ENCODE results near the gene PLPP1.

PLPP1 gene

DNA sequence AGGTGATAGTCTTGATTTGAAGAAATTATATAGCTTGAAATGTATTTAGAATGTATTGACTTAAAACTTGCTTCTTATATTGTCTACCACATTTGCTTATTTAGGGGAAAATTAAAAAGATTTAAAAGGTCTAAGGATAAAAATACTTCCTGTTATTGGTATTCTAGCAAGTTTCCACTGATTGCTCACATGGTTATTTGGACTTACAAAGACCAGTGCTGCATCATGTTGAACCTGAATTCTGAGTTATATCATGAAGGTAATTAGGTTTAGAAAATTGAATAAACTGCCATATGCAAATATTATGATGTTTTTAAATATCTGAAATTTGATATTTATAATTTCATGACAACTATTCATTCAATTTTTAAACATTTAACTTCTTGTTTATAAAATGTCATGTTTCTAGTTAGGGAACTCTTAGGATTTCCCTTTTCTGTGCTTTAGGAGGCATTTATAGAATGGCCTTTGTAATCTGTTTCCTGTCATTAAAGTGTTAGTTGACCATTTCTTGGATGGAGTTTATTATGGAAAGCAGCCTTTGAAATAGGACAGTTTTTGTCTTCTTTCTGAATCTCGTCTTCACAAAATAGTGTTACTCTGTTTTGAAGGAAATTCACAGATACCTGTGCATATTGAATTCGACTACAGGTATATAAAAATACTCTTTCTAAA, 141.1 kb downstream of the PLPP1 start:
- no peak for DNase-seq

GRCh38 chr5:55392669-55393068, 142.1 kb downstream of the PLPP1 start:
- DNase-seq: no peak

DNA sequence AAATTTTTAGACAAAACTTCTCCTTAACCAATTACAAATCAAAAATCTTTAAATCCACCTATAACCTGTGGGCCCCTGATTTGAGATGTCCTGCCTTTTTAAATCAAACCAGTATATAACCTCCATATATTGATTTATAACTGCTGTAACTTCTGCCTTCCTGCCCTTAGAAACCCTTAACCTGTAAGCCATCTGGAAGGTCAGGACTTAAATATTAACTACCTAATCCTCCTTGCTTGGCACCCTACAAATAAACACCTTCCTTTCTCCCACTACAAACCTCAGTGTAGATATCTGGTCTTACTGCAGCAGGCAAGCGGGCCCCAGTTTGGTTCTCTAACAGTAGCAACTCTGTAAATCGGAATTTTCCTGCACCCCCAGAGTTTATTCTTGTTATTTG, 143.1 kb downstream of the PLPP1 start:
- DNase-seq: no peak

DNA sequence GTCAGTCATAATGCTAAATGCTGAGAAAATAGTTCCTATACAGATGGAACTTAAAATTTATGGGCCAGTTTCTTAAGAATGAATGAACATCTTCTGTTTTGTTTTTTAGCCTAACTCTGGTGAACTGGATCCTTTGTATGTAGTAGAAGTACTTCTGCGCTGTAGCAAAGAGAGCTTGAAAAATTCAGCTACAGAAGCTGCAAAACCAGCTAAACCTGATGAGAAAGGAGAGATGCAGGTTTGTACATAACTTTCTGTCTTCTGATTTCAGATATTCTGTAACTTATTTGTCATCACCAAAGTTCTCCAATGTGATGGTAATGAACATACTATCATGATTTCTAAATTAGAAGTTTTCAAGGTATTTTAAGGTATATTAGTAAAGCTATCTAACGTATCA, 146.9 kb downstream of the PLPP1 start:
- no peak for DNase-seq

DNA sequence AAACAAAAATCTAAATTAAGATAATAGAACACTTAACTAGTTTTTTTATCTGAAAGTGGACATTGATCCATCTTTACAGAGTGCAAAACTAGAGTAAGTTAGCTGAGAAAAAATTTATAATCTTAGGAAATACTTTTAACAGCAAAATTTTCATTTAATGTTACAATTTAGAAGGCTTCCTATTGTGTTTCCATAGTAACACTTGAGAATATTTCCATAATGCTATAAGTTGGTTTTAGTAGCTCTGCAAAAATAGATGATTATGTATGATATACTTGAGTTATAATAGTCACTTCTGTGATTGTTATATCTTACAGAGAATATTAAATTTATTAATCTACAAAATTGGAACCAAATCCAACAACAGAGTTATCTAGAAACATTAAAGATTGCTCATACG, 148.4 kb downstream of the PLPP1 start:
- no peak for DNase-seq

GRCh38 chr5:55385846-55386245, 148.9 kb downstream of the PLPP1 start:
- no peak for DNase-seq

DNA sequence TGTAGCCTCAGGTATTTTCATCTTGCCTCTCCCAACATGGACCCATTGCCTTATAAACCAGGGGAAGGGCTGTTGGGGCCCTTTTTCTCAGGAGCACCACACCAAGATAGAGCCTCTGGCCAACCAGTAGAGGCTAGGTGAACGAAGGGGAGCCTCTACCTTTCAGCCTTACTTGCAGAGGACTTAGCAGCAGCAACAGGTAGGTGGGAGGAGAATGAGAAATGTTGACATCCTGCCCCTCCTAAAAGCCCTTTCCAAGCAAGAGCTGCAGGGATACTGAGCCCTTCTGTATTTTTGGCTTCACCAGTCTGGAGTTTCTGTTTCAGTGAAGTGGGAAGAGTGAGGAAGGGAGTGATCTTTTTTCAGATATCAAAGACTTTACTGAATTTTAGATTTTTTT, 149.5 kb downstream of the PLPP1 start:
- no peak for DNase-seq

GRCh38 chr5:55384072-55384471, 150.7 kb downstream of the PLPP1 start:
- DNase-seq: no peak

DNA sequence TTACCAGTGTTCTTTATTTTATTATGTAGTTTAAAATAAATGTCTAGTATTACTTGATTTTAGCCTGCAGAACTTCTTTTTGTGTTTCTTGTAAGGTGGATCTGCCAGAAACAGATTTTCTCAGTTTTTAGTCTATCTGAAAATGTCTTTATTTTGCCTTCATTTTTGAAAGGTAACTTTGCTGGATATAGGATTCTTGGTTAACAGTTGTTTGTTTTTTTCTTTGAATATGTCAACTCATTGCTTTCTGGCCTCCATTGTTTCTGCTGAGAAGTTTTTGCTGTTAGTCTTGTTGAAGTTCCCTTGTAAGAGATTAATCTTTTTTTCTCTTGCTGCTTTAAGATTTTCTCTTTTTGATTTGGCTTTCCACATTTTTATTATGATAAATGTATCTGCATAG, 151.5 kb downstream of the PLPP1 start:
- no peak for DNase-seq

DNA sequence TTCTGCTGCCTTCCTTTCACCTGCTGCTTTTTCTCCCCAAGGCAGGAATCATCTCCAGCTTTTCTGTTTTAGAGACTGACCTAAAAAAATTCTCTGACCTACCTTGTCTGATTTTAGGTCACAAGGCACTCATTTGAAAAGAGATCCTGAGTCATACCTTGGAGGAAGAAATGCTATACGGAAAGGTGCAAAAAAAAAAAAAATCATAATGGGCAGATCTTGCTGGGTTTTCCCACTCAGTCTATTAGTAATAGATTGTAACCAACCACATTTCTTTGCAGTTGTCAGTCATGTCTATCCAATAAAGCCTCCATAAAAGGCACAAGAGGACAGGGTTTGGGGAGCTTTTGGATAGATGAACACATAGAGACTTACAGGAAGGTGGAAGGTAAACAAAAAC, 157.0 kb downstream of the PLPP1 start:
- DNase-seq: no peak

Measured in NCI-H187 (cell line).